GDM1 (cell line): Measurements from ENCODE around the gene SMARCA2.

ENCODE experiments used
- DNase-seq: peaks from one replicate; lab custom pipeline; 2025; lab: John Stamatoyannopoulos, UW

The SMARCA2 gene

DNA sequence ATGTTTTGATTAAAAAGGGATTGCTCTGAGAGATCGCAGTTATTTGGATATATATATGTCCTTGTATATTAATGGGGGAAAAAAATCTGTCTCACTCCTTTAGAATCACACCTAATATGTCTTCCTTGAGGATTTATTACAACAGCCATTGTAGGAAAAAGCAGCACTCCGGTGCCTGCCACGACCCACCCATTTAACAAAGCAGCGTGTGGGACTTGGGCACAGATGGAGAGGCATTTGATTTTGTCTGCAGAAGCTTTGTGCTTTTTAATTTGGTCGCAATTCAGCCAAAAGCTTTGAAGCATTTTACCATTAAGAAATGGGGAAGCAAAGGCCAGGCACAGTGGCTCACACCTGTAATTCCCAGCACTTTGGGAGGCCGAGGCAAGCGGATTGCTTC lies 159.2 kb downstream of the SMARCA2 start:
- DNase-seq: no peak

DNA sequence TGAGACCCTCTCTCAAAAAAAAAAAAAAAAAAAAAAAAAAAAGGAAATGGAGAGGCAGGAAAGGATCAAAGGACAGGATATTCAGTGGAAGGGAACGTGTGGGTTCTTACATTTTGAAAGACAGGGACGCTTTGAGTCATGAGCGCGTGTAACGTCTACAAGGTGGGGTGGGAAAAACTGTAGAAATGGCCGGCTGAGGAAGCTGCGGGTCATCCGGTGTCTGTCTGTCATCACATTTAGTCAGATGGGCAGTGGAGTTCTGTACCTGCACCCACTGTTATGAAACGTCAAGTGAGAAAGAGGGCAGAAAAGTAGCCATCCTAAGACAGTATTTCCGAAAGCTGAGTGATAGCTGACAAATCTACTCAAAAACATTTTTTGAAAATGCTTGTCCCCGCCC lies 159.8 kb downstream of the SMARCA2 start:
- no peak for DNase-seq

DNA sequence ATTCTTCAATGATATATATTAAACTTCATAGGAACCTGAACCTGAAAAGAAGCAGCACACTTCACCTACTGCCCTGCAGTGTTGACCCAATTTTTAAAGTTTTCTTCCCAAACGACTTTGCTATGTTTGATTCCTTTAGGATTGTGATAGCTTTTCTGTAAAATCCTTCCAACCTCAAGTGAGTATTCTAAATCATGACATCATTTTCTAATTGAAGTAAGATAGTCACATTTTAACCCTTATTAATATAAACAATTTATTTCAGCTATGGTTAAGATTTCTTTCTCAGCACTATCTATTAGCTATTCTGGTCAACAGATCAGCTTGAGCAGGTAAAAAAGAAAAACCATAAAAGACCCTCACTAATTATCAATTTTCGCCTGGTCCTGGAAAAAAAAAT lies 162.0 kb downstream of the SMARCA2 start:
- DNase-seq: no peak

DNA sequence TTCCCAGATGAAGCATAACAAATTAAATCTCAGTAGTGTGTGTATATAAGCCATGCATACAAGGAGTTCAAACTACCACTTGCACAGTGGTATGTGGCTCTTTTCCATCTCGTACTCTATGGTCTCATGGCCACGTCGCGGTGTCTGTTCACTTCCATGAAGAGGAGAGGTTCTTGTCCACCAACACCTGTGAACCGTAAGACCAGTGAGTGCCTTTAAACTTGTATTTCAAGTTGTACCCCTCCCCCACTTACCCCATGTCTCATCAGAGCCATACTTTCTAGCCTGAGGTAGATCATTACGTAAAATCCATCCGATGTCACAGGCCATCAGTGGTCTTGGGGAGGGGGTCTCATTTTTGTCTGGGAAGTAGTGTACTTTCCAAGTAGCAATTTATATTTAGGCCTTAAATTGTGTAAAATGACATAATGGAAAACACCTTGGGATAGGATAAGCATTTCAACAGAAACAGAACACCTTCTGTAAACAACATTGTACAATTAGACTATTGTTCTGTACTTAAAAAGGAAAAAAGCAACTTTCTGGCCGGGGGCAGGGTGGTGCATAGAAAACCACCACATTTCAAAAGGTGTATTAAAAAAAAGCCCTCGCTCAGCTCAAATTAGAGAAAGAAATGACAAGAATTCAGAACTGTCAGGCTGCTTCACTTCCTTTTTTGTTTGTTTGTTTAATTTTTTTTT lies 163.0 kb downstream of the SMARCA2 start:
- no peak for DNase-seq

DNA sequence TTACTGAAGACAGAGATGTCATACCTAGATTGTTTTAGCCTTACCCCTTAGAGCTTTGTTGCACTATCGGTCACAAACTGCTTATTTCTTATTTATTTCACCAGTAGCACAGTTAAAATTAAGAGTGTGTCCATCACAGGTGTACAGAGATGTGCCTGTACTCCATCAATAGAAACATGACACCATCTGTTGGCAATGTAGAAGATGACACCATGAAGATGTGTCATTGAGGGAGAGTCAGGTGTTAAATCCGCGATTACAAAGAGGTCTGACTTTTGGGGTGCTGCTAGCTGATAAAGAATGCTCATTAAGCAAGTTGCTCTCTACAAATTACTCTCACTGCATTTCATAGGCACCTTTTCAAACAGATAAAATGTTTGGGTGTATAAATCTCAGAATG lies 164.4 kb downstream of the SMARCA2 start:
- DNase-seq: no peak

DNA sequence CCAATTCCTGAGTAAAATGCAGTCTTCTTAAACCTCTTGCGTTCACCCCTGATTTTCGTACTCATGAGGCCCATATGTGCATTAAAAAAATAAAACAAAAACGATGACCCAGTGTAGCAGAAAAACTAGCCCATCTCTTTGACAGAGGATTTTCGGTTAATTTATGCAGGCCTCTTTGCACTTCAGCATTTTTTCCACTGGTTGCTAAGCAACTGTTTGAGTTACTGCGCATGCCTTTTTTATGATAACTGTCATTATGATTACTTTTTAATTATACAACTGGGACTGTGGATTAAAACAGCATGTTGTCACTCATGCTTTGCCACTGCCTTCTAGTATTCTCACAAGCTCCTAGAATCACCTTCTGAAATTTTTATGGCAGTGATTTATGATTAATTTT lies 165.0 kb downstream of the SMARCA2 start:
- DNase-seq: no peak

DNA sequence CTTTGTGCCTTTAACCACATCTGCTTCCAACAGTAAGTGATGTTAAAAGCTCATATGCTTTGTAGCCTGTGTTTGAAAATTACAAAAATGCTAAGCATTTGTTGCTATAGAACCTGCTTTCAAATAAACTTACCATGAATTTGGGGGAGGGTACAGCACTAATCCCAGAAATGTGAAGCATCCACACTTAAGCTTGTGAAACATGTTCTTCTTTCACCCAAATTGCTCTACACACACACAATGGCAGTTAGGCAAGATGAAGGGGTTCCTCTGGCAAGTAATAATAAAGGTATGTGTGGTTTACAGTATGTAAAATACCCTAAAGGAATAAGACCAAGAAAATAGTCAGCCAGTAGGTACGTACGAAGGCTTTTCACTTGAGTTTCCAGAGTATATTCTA lies 165.6 kb downstream of the SMARCA2 start:
- no peak for DNase-seq

DNA sequence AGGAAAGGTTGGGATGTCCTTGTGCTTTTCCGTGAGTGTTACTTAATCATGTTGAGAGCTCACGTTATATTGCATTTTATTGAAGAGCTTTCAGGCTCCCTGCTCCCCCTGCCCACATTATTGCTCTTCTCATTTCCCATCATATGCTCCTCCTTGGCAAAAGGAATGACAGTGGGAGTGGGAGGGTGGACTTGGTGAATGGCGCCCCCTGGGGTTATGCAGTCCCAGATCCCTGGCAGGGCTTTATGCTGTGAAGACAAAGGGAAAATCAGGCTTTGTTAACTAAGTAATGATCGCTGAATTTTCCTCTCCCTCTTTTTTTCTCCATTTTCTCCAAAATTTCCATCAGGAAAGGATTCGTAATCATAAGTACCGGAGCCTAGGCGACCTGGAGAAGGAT lies 166.6 kb downstream of the SMARCA2 start:
- DNase-seq: no peak

DNA sequence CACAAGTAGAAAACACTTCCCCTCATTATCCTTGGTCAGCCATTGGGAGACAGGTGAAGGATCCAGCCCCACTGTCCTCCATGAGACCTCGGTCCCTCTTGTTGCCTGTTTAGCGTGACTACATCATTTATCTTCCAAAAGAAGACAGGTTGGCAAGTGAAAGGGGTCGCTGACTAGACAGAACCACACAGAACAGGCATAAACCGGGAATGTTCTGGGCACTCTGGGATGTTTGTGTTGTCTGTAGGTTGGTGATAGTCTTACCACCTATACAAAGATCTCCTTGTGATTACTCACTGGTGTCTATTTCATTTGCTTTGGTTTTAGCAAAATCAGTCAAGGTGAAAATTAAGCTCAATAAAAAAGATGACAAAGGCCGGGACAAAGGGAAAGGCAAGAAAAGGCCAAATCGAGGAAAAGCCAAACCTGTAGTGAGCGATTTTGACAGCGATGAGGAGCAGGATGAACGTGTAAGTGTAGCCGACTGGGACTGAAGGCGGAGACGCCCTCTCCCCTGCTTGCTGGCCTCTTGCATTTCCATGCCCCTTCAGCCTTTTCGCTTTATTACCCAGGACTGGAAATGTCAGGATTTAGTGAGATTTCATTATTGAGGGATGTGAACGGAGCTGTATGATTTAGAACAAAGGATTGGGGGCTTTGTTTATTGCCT lies 175.9 kb downstream of the SMARCA2 start:
- DNase-seq: no peak

DNA sequence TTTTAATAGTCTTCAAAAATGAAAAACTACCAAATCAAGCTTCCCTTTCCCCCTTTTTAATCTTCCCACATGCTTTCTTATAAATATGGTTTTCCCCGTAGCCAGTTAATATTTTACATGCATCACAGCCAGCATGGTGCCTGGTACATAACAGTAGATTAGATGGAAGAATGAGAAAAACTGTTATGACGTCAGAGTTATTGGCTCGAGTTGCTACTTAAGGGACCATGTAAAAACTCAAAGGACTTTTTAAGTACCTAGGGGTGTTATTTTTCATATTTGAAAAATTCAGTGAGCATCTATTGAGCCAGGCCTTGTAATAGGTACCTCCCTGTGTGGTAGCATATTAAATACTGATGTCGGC lies 176.4 kb downstream of the SMARCA2 start:
- DNase-seq: no peak

DNA sequence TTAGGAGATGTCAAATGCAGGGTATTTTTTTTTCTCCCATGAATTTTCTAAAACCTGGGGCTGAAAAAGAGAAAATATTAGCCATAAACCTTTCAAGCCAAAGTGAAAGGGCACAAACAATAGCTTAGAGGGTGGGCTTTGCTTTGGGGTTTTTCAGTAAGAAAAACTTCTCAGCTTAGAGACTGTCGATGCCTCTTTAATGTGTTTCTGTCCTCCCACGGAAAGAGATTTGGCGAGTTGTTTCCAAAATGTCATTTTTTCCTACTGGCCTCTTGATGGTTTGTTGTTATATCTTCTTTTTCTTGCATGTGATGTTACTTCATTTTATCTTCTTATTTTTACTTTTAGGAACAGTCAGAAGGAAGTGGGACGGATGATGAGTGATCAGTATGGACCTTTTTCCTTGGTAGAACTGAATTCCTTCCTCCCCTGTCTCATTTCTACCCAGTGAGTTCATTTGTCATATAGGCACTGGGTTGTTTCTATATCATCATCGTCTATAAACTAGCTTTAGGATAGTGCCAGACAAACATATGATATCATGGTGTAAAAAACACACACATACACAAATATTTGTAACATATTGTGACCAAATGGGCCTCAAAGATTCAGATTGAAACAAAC lies 177.3 kb downstream of the SMARCA2 start:
- no peak for DNase-seq

DNA sequence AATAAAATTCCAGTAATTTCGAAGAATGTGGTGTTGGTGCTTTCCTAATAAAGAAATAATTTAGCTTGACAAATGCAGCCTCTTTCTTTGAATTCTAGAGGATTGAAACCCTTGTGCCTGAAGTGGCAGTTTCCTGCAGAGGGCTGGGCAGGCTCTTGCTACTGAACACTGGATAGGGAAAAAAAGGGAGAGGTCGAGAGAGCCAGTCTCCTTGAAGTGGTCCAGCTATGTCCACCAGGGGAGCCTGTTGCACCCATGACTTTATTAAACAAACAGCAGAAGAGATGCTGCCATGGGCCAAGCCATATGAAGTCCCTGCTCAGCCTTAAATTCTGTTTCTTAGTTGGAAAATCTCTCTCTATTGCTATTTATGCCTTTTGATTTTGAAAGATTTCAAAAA lies 178.4 kb downstream of the SMARCA2 start:
- no peak for DNase-seq

DNA sequence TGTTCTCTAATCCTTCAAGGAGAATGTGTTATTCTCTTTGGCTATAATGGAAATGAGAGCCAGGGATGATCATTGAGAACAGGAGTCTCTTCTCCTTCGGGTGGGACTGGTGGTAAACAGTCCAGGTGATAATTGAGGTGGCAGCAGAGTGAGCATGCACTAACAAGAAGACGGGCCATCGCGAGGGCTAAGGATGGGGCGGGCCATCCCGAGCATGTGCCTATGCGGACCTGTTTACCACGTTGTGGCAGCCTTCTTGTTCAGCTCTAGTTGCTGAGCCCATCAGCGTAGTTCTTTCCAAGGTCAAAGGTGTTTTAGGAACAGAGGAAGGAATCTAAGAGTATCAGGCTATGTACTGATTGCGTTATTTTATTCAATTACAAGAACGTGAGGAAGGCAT lies 180.1 kb downstream of the SMARCA2 start:
- DNase-seq: no peak

DNA sequence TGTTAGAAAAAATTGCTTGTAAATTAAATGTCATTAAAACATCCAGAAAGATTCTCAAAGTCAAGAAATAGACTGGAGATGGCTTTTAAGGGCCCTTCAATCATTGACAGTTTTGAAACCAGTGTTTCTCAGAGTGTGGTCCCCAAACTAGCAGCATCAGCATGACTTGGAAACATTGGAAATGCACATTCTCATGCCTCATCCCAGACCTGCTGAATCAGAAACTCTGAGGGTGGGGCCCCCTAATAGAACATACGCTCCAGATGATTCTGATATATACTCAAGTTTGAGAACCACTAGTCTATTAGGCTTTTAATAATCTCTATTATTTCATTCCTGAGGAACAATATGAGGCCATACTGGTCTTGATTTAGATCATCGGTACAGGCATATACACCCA lies 181.6 kb downstream of the SMARCA2 start:
- DNase-seq: no peak

DNA sequence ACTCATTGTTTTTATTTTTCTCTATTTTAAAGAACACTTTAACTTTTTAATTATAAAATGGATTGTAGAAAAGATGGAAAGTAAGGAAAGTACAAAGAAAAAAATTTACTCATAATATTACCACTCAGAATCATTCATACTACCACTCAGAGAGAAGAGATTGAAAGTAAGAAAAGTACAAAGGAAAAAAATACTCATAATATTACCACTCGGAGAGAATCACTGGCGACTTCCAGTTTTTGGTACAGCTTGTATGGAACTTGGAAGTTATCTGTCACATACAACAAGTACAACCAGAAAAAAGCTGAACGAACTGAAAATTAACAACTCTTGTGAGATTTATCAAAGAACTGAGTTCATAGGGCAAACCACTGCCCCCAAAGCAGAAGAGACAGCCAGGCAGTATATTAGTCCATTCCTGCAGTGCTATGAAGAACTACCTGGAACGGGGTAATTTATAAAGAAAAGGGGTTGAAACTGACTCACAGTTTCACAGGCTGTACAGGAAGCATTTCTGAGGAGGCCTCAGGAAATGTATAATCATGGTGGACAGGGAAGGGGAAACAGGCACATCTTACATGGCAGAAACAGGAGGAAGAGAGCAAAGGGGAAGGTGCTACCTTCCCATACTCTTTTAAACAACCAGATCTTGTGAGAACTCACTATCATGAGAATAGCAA lies 183.9 kb downstream of the SMARCA2 start:
- DNase-seq: no peak

DNA sequence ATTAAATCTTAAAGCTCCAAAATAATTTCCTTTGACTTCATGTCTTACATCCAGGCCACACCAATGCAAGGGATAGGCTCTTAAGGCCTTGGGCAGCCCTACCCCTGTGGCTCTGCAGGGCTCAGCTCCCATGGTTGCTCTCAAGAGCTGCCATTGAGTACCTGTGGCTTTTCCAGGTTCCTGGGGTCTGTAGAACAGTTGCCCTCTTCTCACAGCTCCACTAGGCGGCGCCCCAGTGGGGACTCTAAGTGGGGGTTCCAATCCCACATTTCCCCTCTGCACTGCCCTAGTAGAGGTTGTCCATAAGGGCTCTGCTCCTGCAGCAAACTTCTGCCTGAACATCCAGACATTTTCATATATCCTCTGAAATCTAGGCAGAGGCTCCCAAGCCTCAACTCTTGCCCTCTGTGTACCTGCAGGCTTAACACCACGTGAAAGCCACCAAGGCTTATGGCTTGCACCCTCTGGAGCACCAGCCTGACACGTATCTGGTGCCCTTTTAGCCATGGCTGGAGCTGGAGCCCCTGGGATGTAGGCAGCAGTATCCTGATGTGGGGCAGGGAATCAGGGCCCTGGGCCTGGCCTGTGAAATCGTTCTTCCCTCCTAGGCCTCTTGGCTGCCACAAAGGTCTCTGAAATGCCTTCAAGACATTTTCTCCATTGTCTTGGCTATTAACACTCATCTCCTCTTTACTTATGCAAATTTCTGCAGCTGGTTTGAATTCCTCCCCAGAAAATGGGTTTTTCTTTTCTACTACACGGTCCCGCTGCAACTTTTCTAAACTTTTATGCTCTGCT lies 185.1 kb downstream of the SMARCA2 start:
- no peak for DNase-seq

DNA sequence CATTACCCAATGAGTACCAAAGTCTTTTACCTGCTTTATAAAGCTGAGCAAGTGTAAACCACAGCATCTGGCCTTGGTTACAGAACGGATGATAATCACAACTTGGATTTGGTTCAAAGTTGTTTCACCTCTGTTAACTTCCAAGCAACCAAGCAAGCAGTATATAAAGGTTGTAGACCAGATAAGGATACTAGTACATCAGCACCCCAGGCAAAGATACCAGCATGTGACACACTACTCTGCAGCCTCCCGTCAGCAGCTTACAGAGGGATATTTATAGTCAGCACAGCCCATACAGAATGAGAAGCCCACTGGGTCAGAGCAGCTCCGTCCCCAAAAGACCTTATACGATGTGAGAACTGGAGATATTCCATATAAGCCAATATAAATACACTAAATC lies 193.3 kb downstream of the SMARCA2 start:
- DNase-seq: no peak

DNA sequence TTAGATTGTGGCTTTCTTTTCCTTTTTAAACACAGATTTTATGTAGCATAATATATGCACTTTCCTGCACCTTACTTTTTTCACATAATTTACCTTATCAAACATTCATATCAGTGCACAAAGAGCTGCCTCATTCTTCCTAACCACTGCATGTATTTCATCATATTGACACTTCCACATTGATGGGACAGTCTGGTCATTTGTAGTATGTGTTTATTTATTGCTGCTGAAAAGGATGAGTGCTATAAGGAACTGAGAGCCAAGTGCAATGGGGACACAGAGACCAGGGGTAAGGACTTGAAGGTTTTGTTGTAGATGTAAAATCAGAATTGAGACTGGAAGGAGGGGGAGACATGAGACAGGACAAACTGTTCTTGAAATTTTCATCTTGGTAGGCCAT lies 193.8 kb downstream of the SMARCA2 start:
- no peak for DNase-seq

DNA sequence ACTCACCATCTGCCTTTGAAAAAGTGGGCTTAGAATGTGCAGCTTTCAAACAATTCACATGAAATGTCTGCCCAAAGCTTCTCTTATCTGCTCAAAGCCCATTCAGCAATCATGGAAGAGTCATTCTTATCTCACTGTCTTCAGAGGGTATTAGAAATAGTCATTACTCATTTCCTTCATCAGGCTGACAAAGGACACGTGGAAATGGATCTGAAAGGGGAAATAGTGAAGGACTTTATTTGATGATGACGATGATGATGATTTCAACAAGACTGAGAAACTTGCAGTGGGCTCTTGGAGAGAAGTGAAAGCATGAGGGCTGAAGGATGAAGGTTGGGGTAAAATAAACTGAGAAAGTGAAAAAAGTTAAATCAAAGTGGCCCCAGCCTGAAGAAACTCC lies 194.3 kb downstream of the SMARCA2 start:
- DNase-seq: no peak

DNA sequence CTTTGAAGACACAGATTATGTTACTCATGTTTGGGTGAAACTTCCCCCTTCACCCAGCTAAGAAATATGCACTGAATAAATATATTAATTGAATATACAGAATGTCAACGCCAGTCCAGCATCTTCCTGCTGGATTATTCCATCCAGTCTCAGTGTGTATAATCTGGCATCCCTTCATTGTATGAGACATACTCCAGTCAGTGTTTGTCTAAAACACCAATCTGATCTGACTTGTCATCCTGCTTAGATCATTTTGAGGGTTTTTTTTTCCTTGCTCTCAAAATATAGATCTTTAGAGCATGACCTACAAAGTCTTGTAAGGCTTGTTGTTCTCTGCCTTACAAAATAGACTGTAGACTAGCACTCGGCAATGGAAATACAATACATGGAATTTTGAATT lies 195.1 kb downstream of the SMARCA2 start:
- DNase-seq: no peak

DNA sequence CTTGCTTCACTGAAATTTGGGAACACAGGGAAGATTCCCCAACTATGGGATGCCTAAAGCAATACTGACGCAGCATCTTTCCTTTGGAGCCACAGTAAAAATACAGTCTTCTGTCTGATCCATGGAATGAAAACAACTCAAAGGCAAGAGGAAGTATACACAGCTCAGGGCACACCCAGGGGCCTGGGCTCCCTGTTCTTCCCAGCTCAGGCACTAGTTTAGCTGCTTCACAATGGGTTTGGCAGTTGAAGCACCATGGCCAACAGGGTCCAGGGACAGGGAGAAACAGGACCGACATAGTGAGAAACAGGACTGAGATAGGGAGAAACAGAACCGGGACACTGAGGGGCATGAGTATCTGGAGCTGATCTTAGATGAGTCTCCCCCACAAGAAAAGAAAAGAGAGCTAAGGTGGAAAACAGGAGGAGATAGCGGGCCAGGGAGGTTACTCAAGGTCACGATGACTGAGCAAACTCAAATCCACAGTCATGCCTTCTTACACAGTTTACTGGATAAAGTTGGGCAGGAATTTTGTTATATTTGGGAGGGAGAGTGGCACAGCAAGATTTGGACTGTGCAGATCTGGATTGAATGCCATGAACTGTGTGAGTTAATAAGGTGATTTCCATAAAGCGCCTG lies 198.8 kb downstream of the SMARCA2 start:
- no peak for DNase-seq

DNA sequence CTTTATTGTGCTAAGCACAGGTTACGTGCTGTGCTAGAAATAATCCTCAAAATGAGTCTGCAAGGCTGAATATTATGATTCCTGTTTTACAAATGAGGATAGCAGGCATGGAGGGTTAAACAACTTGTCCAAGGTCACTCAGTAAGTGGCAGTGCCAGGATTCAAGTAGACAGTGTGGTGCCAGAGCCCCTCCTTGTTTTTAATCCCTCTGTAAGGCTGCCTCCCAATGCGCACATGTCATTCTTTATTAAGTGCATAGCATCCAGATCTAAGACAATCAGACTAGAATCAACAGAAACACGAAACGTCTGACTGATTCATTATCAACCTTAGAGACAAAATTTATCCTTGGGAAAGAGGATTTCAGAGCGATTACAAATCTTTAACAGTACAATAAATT lies 199.6 kb downstream of the SMARCA2 start:
- no peak for DNase-seq
